TTC549 (cell line): ENCODE data around the gene BICC1.

Experiments used
- FAIRE-seq: peaks from 2 replicates; lab custom pipeline; 2012; peaks lifted over from hg19 to GRCh38; lab: Jason Lieb, UNC

Gene BICC1

GRCh38 chr10:58782876-58783851 lies 270.5 kb downstream of the BICC1 start:
- no peak for FAIRE-seq

- FAIRE-seq = no peak
These were observed 271.7 kb downstream of the BICC1 start for GRCh38 chr10:58784361-58784760.

GRCh38 chr10:58785354-58785753 lies 272.7 kb downstream of the BICC1 start:
- FAIRE-seq = no peak

GRCh38 chr10:58791137-58791536 lies 278.5 kb downstream of the BICC1 start:
- FAIRE-seq = no peak

GRCh38 chr10:58795560-58795959 lies 282.9 kb downstream of the BICC1 start:
- FAIRE-seq = no peak

- no peak for FAIRE-seq
These were observed 283.6 kb downstream of the BICC1 start for GRCh38 chr10:58796242-58796641.

- FAIRE-seq = no peak
These were observed 284.2 kb downstream of the BICC1 start for GRCh38 chr10:58796824-58797223.

- FAIRE-seq = no peak
These were observed 284.7 kb downstream of the BICC1 start for GRCh38 chr10:58797356-58797755.

GRCh38 chr10:58802047-58802446 lies 289.4 kb downstream of the BICC1 start:
- no peak for FAIRE-seq

- FAIRE-seq = no peak
These were observed 293.7 kb downstream of the BICC1 start for GRCh38 chr10:58806323-58806722.

GRCh38 chr10:58806970-58807628 lies 294.4 kb downstream of the BICC1 start:
- no peak for FAIRE-seq

GRCh38 chr10:58807629-58808022 lies 295.0 kb downstream of the BICC1 start:
- no peak for FAIRE-seq

GRCh38 chr10:58810751-58811150 lies 298.1 kb downstream of the BICC1 start:
- FAIRE-seq = no peak

GRCh38 chr10:58813573-58813972 lies 300.9 kb downstream of the BICC1 start:
- no peak for FAIRE-seq

GRCh38 chr10:58817201-58817846 lies 304.7 kb downstream of the BICC1 start:
- no peak for FAIRE-seq

GRCh38 chr10:58818900-58819299 lies 306.2 kb downstream of the BICC1 start:
- no peak for FAIRE-seq

GRCh38 chr10:58820386-58820785 lies 307.7 kb downstream of the BICC1 start:
- FAIRE-seq = no peak

GRCh38 chr10:58820861-58821751 lies 308.4 kb downstream of the BICC1 start:
- no peak for FAIRE-seq

GRCh38 chr10:58821752-58822056 lies 309.0 kb downstream of the BICC1 start:
- FAIRE-seq = no peak

GRCh38 chr10:58823983-58824382 lies 311.3 kb downstream of the BICC1 start:
- FAIRE-seq = no peak

GRCh38 chr10:58824396-58824795 lies 311.7 kb downstream of the BICC1 start:
- FAIRE-seq = no peak

- FAIRE-seq = no peak
These were observed 314.0 kb downstream of the BICC1 start for GRCh38 chr10:58826694-58827093.
